GM12878 (cell line): ENCODE measurements around the gene NRP2. TPM values are rescaled to one million over a fixed set of nuclear protein-coding genes. Genes with fewer than 3 reads are reported as not detected.

Source experiments
- ATAC-seq: fragments of 200-7000 bp; cut with Tn5 transposase; 3 replicates; pipeline ENCODE4 v1.9.1; 2020; ENCODE audit warnings: mild to moderate bottlenecking, moderate library complexity
- BruUV-seq: library from RNA; stranded (reverse); fragments of 400-500 nt; replicated peaks from 2 replicates; lab custom pipeline; 2021; lab: Mats Ljungman, UMichigan
- CTCF ChIA-PET: fragments of 300-600 bp; sonication (Branson Sonifier 250); formaldehyde crosslinking; extraction: SDS; loops from one replicate; lab custom pipeline; 2021; ENCODE audit warnings: inconsistent platforms; lab: Yijun Ruan, JAX
- POLR2A ChIA-PET: fragments of 350-600 bp; formaldehyde crosslinking; extraction: SDS; loops from one replicate; lab custom pipeline; 2021; ENCODE audit warnings: inconsistent platforms; lab: Charles Lee
- RAD21 ChIA-PET: fragments of 300-600 bp; sonication (Branson Sonifier 250); formaldehyde crosslinking; loops from one replicate; lab custom pipeline; 2023; ENCODE audit warnings: antibody characterized with exemption; ENCODE audit not compliant: unreplicated experiment; lab: Charles Lee
- SMC1A ChIA-PET: fragments of 300-600 bp; sonication (Branson Sonifier 250); formaldehyde crosslinking; loops from one replicate; lab custom pipeline; 2023; ENCODE audit not compliant: unreplicated experiment, uncharacterized antibody; lab: Charles Lee
- DNase-seq: peaks from one replicate; pipeline ENCODE4 v3.0.0-alpha.2; 2011; ENCODE audit warnings: low read depth, low spot score
- FAIRE-seq: peaks from 3 replicates; lab custom pipeline; 2011; peaks lifted over from hg19 to GRCh38; lab: Jason Lieb, UNC
- H2AFZ ChIP-seq: 2 replicates; pipeline ENCODE4 v1.6.0; 2011; ENCODE audit warnings: low read depth, low read length, control low read depth; ENCODE audit not compliant: control insufficient read depth
- H3K27ac ChIP-seq: 2 replicates; pipeline ENCODE4 v1.5.1; 2011; ENCODE audit warnings: control low read depth; ENCODE audit not compliant: control insufficient read depth, insufficient read depth
- H3K27me3 ChIP-seq, 2 experiments: replicated peaks in 1 of 2; 2 replicates each; pipeline versions ENCODE4 v1.6.0 to v1.6.1; 2011; ENCODE audit warnings: low read length in 1 of 2; ENCODE audit not compliant: control insufficient read depth in 2 of 2, insufficient read depth in 2 of 2
- H3K36me3 ChIP-seq, 2 experiments: 2 replicates each; pipeline ENCODE4 v1.5.1; 2011; ENCODE audit warnings: low read length in 1 of 2; ENCODE audit not compliant: control insufficient read depth in 2 of 2, insufficient read depth in 2 of 2
- H3K4me1 ChIP-seq: 2 replicates; pipeline ENCODE4 v1.6.1; 2011; ENCODE audit warnings: mild to moderate bottlenecking, low read length, moderate library complexity, mixed read lengths; ENCODE audit not compliant: control insufficient read depth, insufficient read depth
- H3K4me2 ChIP-seq: 2 replicates; pipeline ENCODE4 v1.6.0; 2011; ENCODE audit warnings: control low read depth; ENCODE audit not compliant: control insufficient read depth, insufficient read depth
- H3K4me3 ChIP-seq: fragments of 200-600 bp; sonication (generic); 2 replicates; pipeline ENCODE4 v1.5.1; 2016
- H3K79me2 ChIP-seq: 2 replicates; pipeline ENCODE4 v1.6.0; 2011; ENCODE audit warnings: low read length; ENCODE audit not compliant: control insufficient read depth, insufficient read depth
- H3K9ac ChIP-seq: 2 replicates; pipeline ENCODE4 v1.8.0; 2011; ENCODE audit warnings: low read length, control low read depth, mixed read lengths; ENCODE audit not compliant: control insufficient read depth, insufficient read depth
- H3K9me3 ChIP-seq: replicated peaks from 3 replicates; pipeline ENCODE4 v1.5.1; 2011; ENCODE audit warnings: mild to moderate bottlenecking, low read length; ENCODE audit not compliant: control insufficient read depth, insufficient read depth
- H4K20me1 ChIP-seq: 2 replicates; pipeline ENCODE4 v1.6.0; 2011; ENCODE audit not compliant: control insufficient read depth, insufficient read depth
- EP300 ChIP-seq, 2 experiments: fragments of 150-350 bp in 1 of 2; IDR thresholded peaks; 2 replicates each; pipeline ENCODE4 v1.6.1; 2011 to 2012; ENCODE audit warnings: low read depth in 2 of 2, low read length in 2 of 2, borderline replicate concordance in 1 of 2, improper control_type of control experiment in 1 of 2, inconsistent platforms in 1 of 2; ENCODE audit not compliant: control insufficient read depth in 1 of 2
- FOXM1 ChIP-seq: IDR thresholded peaks from 2 replicates; pipeline ENCODE4 v1.6.1; 2012; ENCODE audit warnings: low read depth, mild to moderate bottlenecking, inconsistent platforms, low read length, moderate library complexity
- MAX ChIP-seq: IDR thresholded peaks from 2 replicates; pipeline ENCODE4 v1.6.1; 2012; ENCODE audit warnings: low read depth, low read length, improper control_type of control experiment
- MLLT1 ChIP-seq: fragments of 450-650 bp; IDR thresholded peaks from 2 replicates; pipeline ENCODE4 v1.6.1; 2016; ENCODE audit warnings: mild to moderate bottlenecking
- NRF1 ChIP-seq: conservative IDR thresholded peaks from 2 replicates; pipeline ENCODE4 v1.6.1; 2011; ENCODE audit warnings: mild to moderate bottlenecking, low read depth, low read length, improper control_type of control experiment
- PBX3 ChIP-seq: IDR thresholded peaks from 2 replicates; pipeline ENCODE4 v1.6.1; 2011; ENCODE audit warnings: mild to moderate bottlenecking, low read depth, low read length, moderate library complexity; ENCODE audit not compliant: insufficient replicate concordance
- POU2F2 ChIP-seq: IDR thresholded peaks from 3 replicates; pipeline ENCODE4 v1.6.1; 2011; ENCODE audit warnings: low read depth, mild to moderate bottlenecking, low read length, borderline replicate concordance
- RCOR1 ChIP-seq: conservative IDR thresholded peaks from 2 replicates; pipeline ENCODE4 v1.6.1; 2012; ENCODE audit warnings: low read depth, low read length, improper control_type of control experiment
- TAF1 ChIP-seq: IDR thresholded peaks from 2 replicates; pipeline ENCODE4 v1.6.1; 2011; ENCODE audit warnings: mild to moderate bottlenecking, low read depth, low read length, borderline replicate concordance
- ZBTB11 ChIP-seq: fragments of 450-650 bp; formaldehyde crosslinking; IDR thresholded peaks from 2 replicates; pipeline ENCODE4 v1.5.0; 2022; ENCODE audit warnings: mild to moderate bottlenecking, missing genetic modification characterization
- ZNF687 ChIP-seq: fragments of 450-650 bp; IDR thresholded peaks from 2 replicates; pipeline ENCODE4 v1.6.1; 2017; ENCODE audit warnings: mild to moderate bottlenecking, moderate library complexity
- ZSCAN29 ChIP-seq: fragments of 450-650 bp; IDR thresholded peaks from 2 replicates; pipeline ENCODE4 v1.6.1; 2017; ENCODE audit warnings: mild to moderate bottlenecking, moderate library complexity
- WGBS: methylation state at CpG from one replicate; pipeline ENCODE4 v1.1.6; 2016; ENCODE audit warnings: low lambda C conversion rate; ENCODE audit not compliant: insufficient replicate concordance, insufficient coverage; ENCODE audit errors: missing lambda C conversion rate; 5-methylcytosine and 5-hydroxymethylcytosine counted together
- in situ Hi-C: fragments of 300-500 bp; cut with MboI; formaldehyde crosslinking; loops from 9 replicates; pipeline ENCODE4 v1.14.3; 2018; ENCODE audit warnings: mixed read lengths
- intact Hi-C: fragments of 100-400 bp; cut with micrococcal nuclease; formaldehyde crosslinking; loops from one replicate; pipeline ENCODE4 v1.14.2; 2022; ENCODE audit not compliant: unreplicated experiment
- polyA plus RNA-seq, 11 experiments: library from polyadenylated mRNA; depleted of rRNA in 4 of 11; unstranded in 6 of 11; stranded (reverse) in 5 of 11; fragments of >200 nt; fragmentation: Nextera tagmentation in 4 of 11; fragmentation: Illumina TruSeq in 1 of 11; extraction: Ambion mirVana in 4 of 11; extraction: Trizol in 1 of 11; gene quantifications; 1 replicate in 1 of 11; 2 replicates in 10 of 11; pipeline versions ENCODE4 v1.2.1 to v1.2.3, GENCODE V29; 2011 to 2016; ENCODE audit warnings: inconsistent platforms in 2 of 11, missing spikeins in 2 of 11, low read depth in 1 of 11
- total RNA-seq, 4 experiments: library from RNA; depleted of rRNA in 3 of 4; stranded (reverse); fragments of >200 nt in 3 of 4; fragmentation: Illumina TruSeq in 1 of 4; extraction: Trizol in 1 of 4; gene quantifications; 2 replicates each; pipeline versions ENCODE4 v1.2.1 to v1.2.3, GENCODE V29; 2013 to 2021

NRP2 gene
- total and polyA plus RNA-seq, 10 of the 15 experiments (the other 5 are each of a cell fraction or from before 2014, with no cell fraction given) = 0.06 to 1.2 (median 0.46) TPM

- TF ChIP-seq MLLT1 (no peak), PBX3 (no peak), RCOR1 (no peak)
Measured at GRCh38 chr2:205656461-205656860, 25.8 kb upstream of the NRP2 start (continued).

GRCh38 chr2:205656941-205657340, 25.4 kb upstream of the NRP2 start:
- H3K27ac ChIP-seq = no peak overlapping the region
- H2AFZ ChIP-seq = no peak overlapping the region
- FAIRE-seq (no peak), ATAC-seq (no peak), DNase-seq (no peak)
- H3K9ac ChIP-seq = no peak overlapping the region
- in situ Hi-C loops (no loop called here), intact Hi-C loops (no loop called here)
- no peak overlapping the region for H3K4me3 ChIP-seq
- peaks cover 0 to 7% of the 10 kb centered on the region in 2 experiments; a peak in 3 of 4 replicates for H3K27me3 ChIP-seq
- RAD21 ChIA-PET = no interaction called here
- SMC1A ChIA-PET = no interaction called here
- POLR2A ChIA-PET = no interaction called here
- no peaks in the 10 kb centered on the region for H3K36me3 ChIP-seq
- BruUV-seq = no TSS peak
- no peak overlapping the region for H3K4me2 ChIP-seq
- H3K9me3 ChIP-seq = no peaks in the 10 kb centered on the region
- 16% methylated on average over 4 of the region's 4 CpGs for WGBS
- H3K79me2 ChIP-seq = no peaks in the 10 kb centered on the region
- H3K4me1 ChIP-seq = no peaks in the 10 kb centered on the region; the same call in 1 of the 2 replicates
- CTCF ChIA-PET = no interaction called here
- H4K20me1 ChIP-seq = no peaks in the 10 kb centered on the region
- TF ChIP-seq MAX (no peak), TAF1 (no peak), NRF1 (no peak), ZNF687 (no peak), EP300 (IDR thresholded peaks at IDR 0.05; ENCODE audit: borderline replicate concordance in 1 of 2, control insufficient read depth in 1 of 2, low read depth in 2 of 2, low read length in 2 of 2) (no peak), ZSCAN29 (no peak), ZBTB11 (CRISPR knock-in tag) (no peak), POU2F2 (no peak), FOXM1 (no peak)
